Esophagus muscularis mucosa (tissue), 4 donors: ENCODE data around the gene HSD17B3. TPM values are rescaled to one million over a fixed set of nuclear protein-coding genes. Genes with fewer than 3 reads are reported as not detected.
"Not testable (repeated sequence)": the region's sequence is repeated elsewhere in the genome, so short reads cannot be mapped to it uniquely, and the experiment has no call there.

Experiments
- DNase-seq: peaks from one replicate; pipeline ENCODE4 v3.0.0-alpha.2; 2017; ENCODE audit errors: extremely low spot score
- H3K27ac ChIP-seq, 4 donors: fragments of 200-600 bp; sonication (generic); replicated peaks in 1 of 4; 1 replicate in 3 of 4; 2 replicates in 1 of 4; pipeline ENCODE4 v1.5.1; 2016 to 2019; ENCODE audit warnings: mild to moderate bottlenecking in 1 of 4
- H3K27me3 ChIP-seq, 4 donors: fragments of 200-600 bp; sonication (generic); one replicate each; pipeline versions ENCODE4 v1.5.1 to v1.6.0; 2016 to 2019
- H3K36me3 ChIP-seq, 4 donors: fragments of 200-600 bp; sonication (generic); one replicate each; pipeline ENCODE4 v1.5.1; 2016 to 2019
- H3K4me1 ChIP-seq, 4 donors: fragments of 200-600 bp; sonication (generic); one replicate each; pipeline ENCODE4 v1.5.1; 2016 to 2019
- H3K4me3 ChIP-seq, 4 donors: fragments of 200-600 bp; sonication (generic); 1 replicate in 2 of 4; 2 replicates in 2 of 4; pipeline ENCODE4 v1.5.1; 2016 to 2019; ENCODE audit warnings: mild to moderate bottlenecking in 4 of 4, moderate library complexity in 1 of 4
- H3K9me3 ChIP-seq, 4 donors: fragments of 200-600 bp; sonication (generic); 1 replicate in 3 of 4; 2 replicates in 1 of 4; pipeline ENCODE4 v1.5.1; 2016 to 2019
- EP300 ChIP-seq: sonication (generic); formaldehyde crosslinking; IDR thresholded peaks from one replicate; pipeline ENCODE4 v1.6.1; 2017; ENCODE audit warnings: antibody characterized with exemption
- POLR2A ChIP-seq: fragments of 450-650 bp; IDR thresholded peaks from one replicate; pipeline ENCODE4 v1.6.1; 2017; ENCODE audit warnings: antibody characterized with exemption, moderate library complexity, mild to moderate bottlenecking, low read depth
- POLR2AphosphoS5 ChIP-seq, 2 donors: sonication (generic); formaldehyde crosslinking; IDR thresholded peaks; one replicate each; pipeline ENCODE4 v1.6.1; 2017; ENCODE audit warnings: antibody characterized with exemption in 2 of 2
- WGBS: methylation state at CpG from one replicate; pipeline ENCODE4 v1.1.5; 2018; 5-methylcytosine and 5-hydroxymethylcytosine counted together
- intact Hi-C: fragments of 100-400 bp; cut with DNase I; formaldehyde crosslinking; loops from one replicate; pipeline ENCODE4 v1.15.1; 2023
- total RNA-seq, 4 donors: library from RNA; depleted of rRNA; stranded (reverse); fragments of >200 nt; gene quantifications; one replicate each; pipeline versions ENCODE4 v1.1.0 to v1.2.1, GENCODE V29; 2016
- TF ChIP-seq, protein P1 (sequence below), 3 experiments: fragments of 200-600 bp in 2 of 3; fragments of 450-650 bp in 1 of 3; sonication (generic) in 2 of 3; IDR thresholded peaks; one replicate each; pipeline ENCODE4 v1.5.1; 2017 to 2019; ENCODE audit warnings: antibody characterized with exemption in 3 of 3, mild to moderate bottlenecking in 2 of 3, moderate library complexity in 1 of 3

Gene HSD17B3
- total RNA-seq, 4 donors from 2014 or later, result 0.83 to 0.98 (median 0.83) TPM; not detected in 1

DNA sequence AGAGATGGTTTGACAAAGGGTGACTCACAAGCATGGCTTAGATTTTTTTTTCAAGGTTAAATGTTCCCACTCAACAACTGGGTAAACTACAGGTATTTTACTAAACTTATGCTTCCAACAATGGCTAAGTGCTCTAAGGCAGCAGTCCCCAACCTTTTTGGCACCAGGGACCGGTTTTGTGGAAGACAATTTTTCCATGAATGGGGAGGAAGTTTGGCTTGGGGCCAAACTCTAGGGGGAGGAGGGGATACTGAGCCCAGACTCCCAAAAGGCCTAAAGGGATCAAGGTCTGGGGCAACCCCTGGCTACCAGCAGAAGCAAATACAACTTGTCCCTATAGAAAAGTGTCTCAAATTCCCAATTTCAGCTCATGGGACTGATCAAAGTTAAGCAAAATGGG lies 32.0 kb upstream of the HSD17B3 start:
- no peak for DNase-seq
- H3K4me3 ChIP-seq, result no peak overlapping the region
- H3K4me1 ChIP-seq, result peaks cover 0 to 3% (median 1%) of the 10 kb centered on the region in 4 donors
- intact Hi-C loops, result no loop called here
- WGBS, result 44% methylated on average over 1 of the region's 1 CpG
- peaks cover 12 to 37% (median 20%) of the 10 kb centered on the region in 4 donors for H3K36me3 ChIP-seq
- no peak overlapping the region for H3K27ac ChIP-seq
- H3K9me3 ChIP-seq, result no peaks in the 10 kb centered on the region
- TF ChIP-seq EP300 (no peak), POLR2A (no peak), POLR2AphosphoS5 (IDR thresholded peaks at IDR 0.05) (no peak)
- TF ChIP-seq, protein P1, sequence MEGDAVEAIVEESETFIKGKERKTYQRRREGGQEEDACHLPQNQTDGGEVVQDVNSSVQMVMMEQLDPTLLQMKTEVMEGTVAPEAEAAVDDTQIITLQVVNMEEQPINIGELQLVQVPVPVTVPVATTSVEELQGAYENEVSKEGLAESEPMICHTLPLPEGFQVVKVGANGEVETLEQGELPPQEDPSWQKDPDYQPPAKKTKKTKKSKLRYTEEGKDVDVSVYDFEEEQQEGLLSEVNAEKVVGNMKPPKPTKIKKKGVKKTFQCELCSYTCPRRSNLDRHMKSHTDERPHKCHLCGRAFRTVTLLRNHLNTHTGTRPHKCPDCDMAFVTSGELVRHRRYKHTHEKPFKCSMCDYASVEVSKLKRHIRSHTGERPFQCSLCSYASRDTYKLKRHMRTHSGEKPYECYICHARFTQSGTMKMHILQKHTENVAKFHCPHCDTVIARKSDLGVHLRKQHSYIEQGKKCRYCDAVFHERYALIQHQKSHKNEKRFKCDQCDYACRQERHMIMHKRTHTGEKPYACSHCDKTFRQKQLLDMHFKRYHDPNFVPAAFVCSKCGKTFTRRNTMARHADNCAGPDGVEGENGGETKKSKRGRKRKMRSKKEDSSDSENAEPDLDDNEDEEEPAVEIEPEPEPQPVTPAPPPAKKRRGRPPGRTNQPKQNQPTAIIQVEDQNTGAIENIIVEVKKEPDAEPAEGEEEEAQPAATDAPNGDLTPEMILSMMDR (IDR thresholded peaks at IDR 0.05), result no peak
- no peaks in the 10 kb centered on the region for H3K27me3 ChIP-seq

DNA sequence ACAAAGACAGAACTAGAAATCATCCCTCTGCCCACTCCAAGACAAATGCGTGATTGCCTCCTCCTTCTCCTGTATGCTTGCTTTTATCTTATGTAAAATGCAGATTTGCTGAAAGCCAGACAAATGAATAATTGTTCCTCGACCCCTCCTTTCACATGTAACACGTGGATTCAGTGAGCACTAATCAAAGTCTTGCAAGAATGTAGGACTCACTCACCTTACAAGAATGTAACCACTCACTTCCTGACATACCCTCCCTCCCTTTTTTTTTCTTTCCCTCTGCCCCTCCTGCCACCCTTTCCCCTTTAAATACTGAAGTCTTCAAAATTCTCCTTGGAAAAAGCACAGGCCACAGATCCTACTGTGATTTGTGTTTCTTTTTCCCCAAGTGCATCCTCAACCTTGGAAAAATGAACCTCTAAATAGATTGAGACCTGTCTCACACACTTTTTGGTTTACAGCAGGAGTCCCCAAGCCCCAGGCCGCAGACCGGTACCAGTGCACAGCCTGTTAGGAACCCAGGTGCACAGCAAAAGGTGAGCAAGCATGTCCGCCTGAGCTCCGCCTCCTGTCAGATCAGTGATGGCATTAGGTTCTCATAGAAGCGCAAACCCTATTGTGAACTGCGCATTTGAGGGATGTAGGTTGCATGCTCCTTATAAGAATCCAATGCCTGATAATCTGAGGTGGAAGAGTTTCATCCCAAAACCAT lies 29.4 kb upstream of the HSD17B3 start:
- Histone ChIP-seq H3K9me3 (no peaks in the 10 kb centered on the region), H3K27ac (no peak overlapping the region), H3K4me3 (no peak overlapping the region), H3K4me1 (peaks cover 0 to 3% (median 0%) of the 10 kb centered on the region in 4 donors), H3K36me3 (peaks cover 11 to 37% (median 20%) of the 10 kb centered on the region in 4 donors), H3K27me3 (no peaks in the 10 kb centered on the region)
- TF ChIP-seq POLR2AphosphoS5 (IDR thresholded peaks at IDR 0.05) (no peak), POLR2A (no peak), EP300 (no peak)
- TF ChIP-seq, protein P1 (IDR thresholded peaks at IDR 0.05), result no peak
- DNase-seq, result no peak
- WGBS, result 82% methylated on average over 9 of the region's 9 CpGs
- intact Hi-C loops, result no loop called here

DNA sequence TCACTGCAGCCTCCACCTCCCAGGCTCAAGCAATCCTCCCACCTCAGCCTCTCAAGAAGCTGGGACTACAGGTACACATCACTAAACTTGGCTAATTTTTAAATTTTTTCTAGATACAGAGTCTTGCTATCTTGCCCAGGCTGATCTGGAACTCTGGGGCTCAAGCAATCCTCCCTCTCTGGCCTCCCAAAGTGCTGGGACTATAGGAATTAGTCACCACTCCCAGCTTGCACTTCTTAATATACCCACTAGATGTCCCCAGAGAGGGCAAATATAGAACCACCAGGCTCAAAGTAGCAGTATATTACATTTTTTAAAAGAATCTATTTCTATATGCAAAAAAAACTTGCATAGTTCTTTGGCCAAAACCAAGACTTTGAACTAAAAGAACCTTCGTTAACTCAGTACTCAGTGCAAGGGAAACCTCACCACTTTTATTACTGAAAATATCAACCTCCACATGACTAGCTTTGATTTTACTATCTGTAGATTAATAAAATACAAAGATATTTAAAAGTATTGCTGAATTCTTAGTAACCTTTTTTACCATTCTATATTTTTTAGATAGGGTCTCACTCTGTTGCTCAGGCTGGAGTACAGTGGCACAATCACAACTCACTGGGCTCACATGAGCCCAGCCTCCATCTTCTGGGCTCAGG lies 25.8 kb upstream of the HSD17B3 start:
- no peak for DNase-seq
- intact Hi-C loops, result loop anchor here (2.0 kb wide), 1 partner anchor 339 kb away; no protein-coding TSS in a partner anchor

DNA sequence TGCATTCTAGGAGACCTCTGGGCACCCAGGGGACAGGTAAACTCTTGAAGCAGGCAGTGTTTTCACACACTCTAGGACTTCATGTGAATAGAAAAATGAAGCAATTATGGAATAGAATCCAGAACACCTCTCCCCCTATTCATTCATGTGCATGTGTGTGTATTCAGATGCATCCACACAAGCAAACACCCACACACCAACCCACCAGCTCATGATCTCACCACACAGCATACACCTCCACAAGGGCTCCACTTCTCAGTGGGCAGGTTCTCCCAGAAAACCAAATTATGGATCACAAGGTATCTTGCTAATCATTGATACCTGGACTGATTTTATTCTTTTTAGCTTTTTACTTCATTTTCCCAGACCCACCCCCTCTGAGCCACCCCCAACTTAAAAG lies 21.2 kb upstream of the HSD17B3 start:
- Histone ChIP-seq H3K4me1 (no peaks in the 10 kb centered on the region), H3K27ac (no peak overlapping the region), H3K9me3 (no peaks in the 10 kb centered on the region), H3K36me3 (peaks cover 0 to 54% (median 38%) of the 10 kb centered on the region in 4 donors), H3K4me3 (no peak overlapping the region), H3K27me3 (no peaks in the 10 kb centered on the region)
- TF ChIP-seq EP300, result no peak
- TF ChIP-seq POLR2A, result no peak
- TF ChIP-seq POLR2AphosphoS5 (IDR thresholded peaks at IDR 0.05), result no peak
- TF ChIP-seq, protein P1 (IDR thresholded peaks at IDR 0.05), result no peak
- DNase-seq, result no peak
- intact Hi-C loops, result no loop called here

More for the DNA sequence above, 25.8 kb upstream of the HSD17B3 start:
- 47% methylated on average over 1 of the region's 1 CpG for WGBS
- H3K27me3 ChIP-seq, result no peaks in the 10 kb centered on the region
- no peaks in the 10 kb centered on the region for H3K9me3 ChIP-seq
- TF ChIP-seq POLR2AphosphoS5 (IDR thresholded peaks at IDR 0.05), result no peak
- TF ChIP-seq, protein P1 (IDR thresholded peaks at IDR 0.05), result peak; percentile 72 to 97 (median 92)
- H3K36me3 ChIP-seq, result peaks cover 0 to 37% (median 29%) of the 10 kb centered on the region in 4 donors
- H3K4me3 ChIP-seq, result no peak overlapping the region
- no peak overlapping the region for H3K27ac ChIP-seq
- H3K4me1 ChIP-seq, result no peaks in the 10 kb centered on the region

DNA sequence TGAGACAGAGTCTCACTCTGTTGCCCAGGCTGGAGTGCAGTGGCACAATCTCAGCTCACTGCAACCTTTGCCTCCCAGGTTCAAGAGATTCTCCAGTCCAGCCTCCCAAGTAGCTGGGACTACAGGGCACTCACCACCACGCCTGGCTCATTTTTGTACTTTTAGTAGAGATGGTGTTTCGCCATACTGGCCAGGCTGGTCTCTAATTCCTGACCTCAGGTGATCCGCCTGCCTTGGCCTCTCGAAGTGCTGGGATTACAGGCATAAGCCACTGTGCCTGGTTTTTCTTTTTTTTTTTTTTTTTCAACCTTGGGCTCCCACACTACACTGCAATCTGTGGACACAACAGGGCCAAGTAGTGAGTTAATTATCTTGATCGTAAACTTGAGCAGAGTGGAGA lies 20.8 kb upstream of the HSD17B3 start:
- 94% methylated on average over 5 of the region's 5 CpGs for WGBS
- H3K27ac ChIP-seq, DNase-seq, H3K4me3 ChIP-seq, H3K4me1 ChIP-seq, H3K27me3 ChIP-seq, H3K9me3 ChIP-seq, intact Hi-C loops: not testable (repeated sequence)
- H3K36me3 ChIP-seq, result peaks cover 0 to 54% (median 38%) of the 10 kb centered on the region in 4 donors

DNA sequence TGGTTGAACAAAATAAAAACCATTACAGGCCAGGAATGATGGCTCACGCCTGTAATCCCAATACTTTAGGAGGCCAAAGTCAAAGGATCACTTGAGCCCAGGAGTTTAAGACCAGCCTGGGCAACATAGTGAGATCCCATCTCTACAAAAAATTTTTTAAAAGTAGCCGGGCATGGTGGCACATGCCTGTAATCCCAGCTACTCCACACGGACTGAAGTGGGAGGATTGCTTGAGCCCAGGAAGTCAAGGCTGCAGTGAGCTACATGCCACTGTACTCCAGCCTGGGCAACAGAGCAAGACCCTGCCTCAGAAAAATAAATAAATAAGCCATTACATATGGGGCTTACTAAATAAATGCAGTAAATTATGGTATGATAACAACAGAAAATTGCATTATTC lies 20.2 kb upstream of the HSD17B3 start:
- intact Hi-C loops, DNase-seq, H3K4me3 ChIP-seq, H3K4me1 ChIP-seq, H3K27ac ChIP-seq, H3K9me3 ChIP-seq, H3K27me3 ChIP-seq: not testable (repeated sequence)
- 96% methylated on average over 3 of the region's 3 CpGs for WGBS
- peaks cover 0 to 54% (median 38%) of the 10 kb centered on the region in 4 donors for H3K36me3 ChIP-seq
